GM12891 (cell line): ENCODE measurements around the gene ASTN2.

ENCODE experiments used
- PAX5 ChIP-seq: IDR thresholded peaks from 2 replicates; pipeline ENCODE4 v1.6.1; 2011; ENCODE audit warnings: low read length, moderate library complexity, mild to moderate bottlenecking; ENCODE audit not compliant: insufficient read depth, severe bottlenecking
- POLR2A ChIP-seq: IDR thresholded peaks from 2 replicates; pipeline ENCODE4 v1.6.1; 2011; ENCODE audit warnings: low read depth, low read length, control low read depth

GRCh38 chr9:117125531-117125930, 289.3 kb downstream of the ASTN2 start:
- TF ChIP-seq PAX5 (no peak), POLR2A (no peak)
